Measurements from ENCODE around the gene SV2B.

The SV2B gene

DNA sequence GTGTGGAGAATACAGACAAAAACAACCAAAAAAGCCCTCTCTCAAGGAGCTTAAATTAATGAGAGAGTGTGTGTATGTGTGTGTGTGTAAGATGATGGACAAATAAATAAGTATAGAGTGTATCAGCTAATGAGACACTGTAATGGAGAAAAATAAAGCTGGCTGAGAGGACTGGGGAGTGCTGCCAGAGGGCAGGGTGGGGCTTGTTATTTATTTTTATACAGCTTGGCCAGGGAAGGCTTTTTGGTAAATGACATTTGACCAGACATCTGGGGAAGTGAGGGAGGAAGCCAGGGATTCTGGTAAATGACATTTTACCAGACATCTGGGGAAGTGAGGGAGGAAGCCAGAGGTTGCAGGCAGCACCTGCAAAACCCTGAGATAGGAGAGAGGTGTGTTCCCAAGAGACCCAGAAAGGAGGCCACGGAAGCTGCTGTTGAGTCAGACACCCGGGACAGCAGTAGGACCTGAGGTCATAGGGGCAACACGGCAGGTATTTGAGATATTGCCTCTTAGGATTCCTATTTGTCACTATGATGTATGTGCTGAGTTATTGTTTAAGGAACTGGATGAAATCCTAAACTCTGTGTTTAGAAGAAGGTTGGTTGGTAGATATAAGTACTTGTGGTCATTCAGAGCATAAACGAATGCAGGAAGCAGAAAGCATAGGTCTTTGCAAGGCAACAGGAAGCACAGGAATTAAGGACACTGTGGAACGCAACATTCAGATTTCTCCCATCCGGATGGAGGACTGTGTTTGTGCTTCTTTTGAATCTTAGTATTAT lies 2.7 kb downstream of the SV2B start:
- TF ChIP-seq BCL11B (tag by site-specific recombination; IDR thresholded peaks at IDR 0.05; ENCODE audit: low read depth) (no peak), ZNF133 (tag by site-specific recombination; IDR thresholded peaks at IDR 0.05) (no peak), ZNF596 (tag by site-specific recombination; IDR thresholded peaks at IDR 0.05) (no peak), ZNF426 (tag by site-specific recombination; IDR thresholded peaks at IDR 0.05) (no peak)
- POLR2A ChIA-PET, result no interaction called here
- 0 out of 2 replicates have a peak, but pooled peaks cover 2% of the 10 kb centered on the region for H3K4me1 ChIP-seq (ENCODE audit: control insufficient read depth, insufficient read depth, low read length)
- no peaks in the 10 kb centered on the region for H3K36me3 ChIP-seq (ENCODE audit: control insufficient read depth in 2 of 2, insufficient read depth in 1 of 2, low read length in 2 of 2)
- no peak overlapping the region for H3K4me3 ChIP-seq (ENCODE audit: low read depth, low read length)
- H3K9me3 ChIP-seq (ENCODE audit: control insufficient read depth, insufficient read depth, low read depth, low read length), result no peaks in the 10 kb centered on the region
- CTCF ChIA-PET, result interaction anchor here (1.5 kb wide), 1 partner anchor 169 kb away, joined by 3 read pairs; no protein-coding TSS in a partner anchor
- no peak overlapping the region for H3K27ac ChIP-seq (ENCODE audit: extremely low read depth, low read depth, low read length)

- TF ChIP-seq SP7 (tag by site-specific recombination; IDR thresholded peaks at IDR 0.05) (no peak), TRIM28 (IDR thresholded peaks at IDR 0.05; ENCODE audit: borderline replicate concordance, low read length) (no peak), ZNF398 (tag by site-specific recombination; IDR thresholded peaks at IDR 0.05) (no peak), ZBTB48 (tag by site-specific recombination; IDR thresholded peaks at IDR 0.05) (no peak), ZNF140 (tag by site-specific recombination; IDR thresholded peaks at IDR 0.05) (no peak), BCL6B (tag by site-specific recombination; IDR thresholded peaks at IDR 0.05) (no peak), ZNF560 (tag by site-specific recombination; IDR thresholded peaks at IDR 0.05; ENCODE audit: borderline replicate concordance) (no peak), ZNF837 (tag by site-specific recombination; IDR thresholded peaks at IDR 0.05) (no peak), ZNF473 (tag by site-specific recombination; IDR thresholded peaks at IDR 0.05) (no peak), ZNF146 (tag by site-specific recombination; IDR thresholded peaks at IDR 0.05) (no peak), ZIC2 (tag by site-specific recombination; IDR thresholded peaks at IDR 0.05) (no peak)
- TF ChIP-seq, protein P1, sequence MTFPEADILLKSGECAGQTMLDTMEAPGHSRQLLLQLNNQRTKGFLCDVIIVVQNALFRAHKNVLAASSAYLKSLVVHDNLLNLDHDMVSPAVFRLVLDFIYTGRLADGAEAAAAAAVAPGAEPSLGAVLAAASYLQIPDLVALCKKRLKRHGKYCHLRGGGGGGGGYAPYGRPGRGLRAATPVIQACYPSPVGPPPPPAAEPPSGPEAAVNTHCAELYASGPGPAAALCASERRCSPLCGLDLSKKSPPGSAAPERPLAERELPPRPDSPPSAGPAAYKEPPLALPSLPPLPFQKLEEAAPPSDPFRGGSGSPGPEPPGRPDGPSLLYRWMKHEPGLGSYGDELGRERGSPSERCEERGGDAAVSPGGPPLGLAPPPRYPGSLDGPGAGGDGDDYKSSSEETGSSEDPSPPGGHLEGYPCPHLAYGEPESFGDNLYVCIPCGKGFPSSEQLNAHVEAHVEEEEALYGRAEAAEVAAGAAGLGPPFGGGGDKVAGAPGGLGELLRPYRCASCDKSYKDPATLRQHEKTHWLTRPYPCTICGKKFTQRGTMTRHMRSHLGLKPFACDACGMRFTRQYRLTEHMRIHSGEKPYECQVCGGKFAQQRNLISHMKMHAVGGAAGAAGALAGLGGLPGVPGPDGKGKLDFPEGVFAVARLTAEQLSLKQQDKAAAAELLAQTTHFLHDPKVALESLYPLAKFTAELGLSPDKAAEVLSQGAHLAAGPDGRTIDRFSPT (tag by site-specific recombination; IDR thresholded peaks at IDR 0.05), result no peak
- TF ChIP-seq, protein P2, sequence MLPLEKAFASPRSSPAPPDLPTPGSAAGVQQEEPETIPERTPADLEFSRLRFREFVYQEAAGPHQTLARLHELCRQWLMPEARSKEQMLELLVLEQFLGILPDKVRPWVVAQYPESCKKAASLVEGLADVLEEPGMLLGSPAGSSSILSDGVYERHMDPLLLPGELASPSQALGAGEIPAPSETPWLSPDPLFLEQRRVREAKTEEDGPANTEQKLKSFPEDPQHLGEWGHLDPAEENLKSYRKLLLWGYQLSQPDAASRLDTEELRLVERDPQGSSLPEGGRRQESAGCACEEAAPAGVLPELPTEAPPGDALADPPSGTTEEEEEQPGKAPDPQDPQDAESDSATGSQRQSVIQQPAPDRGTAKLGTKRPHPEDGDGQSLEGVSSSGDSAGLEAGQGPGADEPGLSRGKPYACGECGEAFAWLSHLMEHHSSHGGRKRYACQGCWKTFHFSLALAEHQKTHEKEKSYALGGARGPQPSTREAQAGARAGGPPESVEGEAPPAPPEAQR (tag by site-specific recombination; IDR thresholded peaks at IDR 0.05), result no peak
- ChIA-PET CTCF (interaction anchor here (0.7 to 1.1 kb wide), 2 partner anchors 35 to 48 kb away, joined by 3 to 4 read pairs; no protein-coding TSS in a partner anchor), POLR2A (no interaction called here)
- Histone ChIP-seq H3K4me1 (ENCODE audit: control insufficient read depth, insufficient read depth, low read length) (0 out of 2 replicates have a peak, but pooled peaks cover 2% of the 10 kb centered on the region), H3K4me3 (ENCODE audit: low read depth, low read length) (no peak overlapping the region), H3K27ac (ENCODE audit: extremely low read depth, low read depth, low read length) (no peak overlapping the region), H3K9me3 (ENCODE audit: control insufficient read depth, insufficient read depth, low read depth, low read length) (no peaks in the 10 kb centered on the region), H3K36me3 (ENCODE audit: control insufficient read depth in 2 of 2, insufficient read depth in 1 of 2, low read length in 2 of 2) (no peaks in the 10 kb centered on the region)
Observed at GRCh38 chr15:91104111-91104510, 4.1 kb downstream of the SV2B start.
